ENCODE results near the gene MROH2A. TPM values are rescaled to one million over a fixed set of nuclear protein-coding genes. Genes with fewer than 3 reads are reported as not detected.
"Not testable (repeated sequence)": the region's sequence is repeated elsewhere in the genome, so short reads cannot be mapped to it uniquely, and the experiment has no call there.

The MROH2A gene
- total RNA-seq, 1 donor from 2014 or later: not detected

DNA sequence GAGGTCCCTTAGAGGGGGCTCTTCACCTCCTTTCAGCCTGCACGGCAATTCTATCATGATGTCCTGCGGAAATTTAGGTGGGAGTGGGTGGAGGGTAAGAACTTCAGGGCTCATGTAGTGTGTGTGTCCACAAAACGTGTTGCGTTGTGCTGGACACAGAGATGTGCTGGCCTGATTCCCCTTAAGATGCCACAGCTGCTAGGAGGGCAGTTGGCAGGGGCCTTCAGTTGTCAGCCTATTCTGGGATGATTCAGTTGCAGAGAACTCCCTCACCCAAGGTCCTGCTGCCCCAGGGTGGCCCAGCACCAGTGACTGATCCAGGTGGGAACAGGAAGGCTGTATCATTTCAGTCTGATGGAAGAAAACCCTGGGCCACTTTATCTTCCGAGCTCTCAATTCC lies 77.2 kb downstream of the MROH2A start:
- DNase-seq (ENCODE audit: low spot score): no peak

DNA sequence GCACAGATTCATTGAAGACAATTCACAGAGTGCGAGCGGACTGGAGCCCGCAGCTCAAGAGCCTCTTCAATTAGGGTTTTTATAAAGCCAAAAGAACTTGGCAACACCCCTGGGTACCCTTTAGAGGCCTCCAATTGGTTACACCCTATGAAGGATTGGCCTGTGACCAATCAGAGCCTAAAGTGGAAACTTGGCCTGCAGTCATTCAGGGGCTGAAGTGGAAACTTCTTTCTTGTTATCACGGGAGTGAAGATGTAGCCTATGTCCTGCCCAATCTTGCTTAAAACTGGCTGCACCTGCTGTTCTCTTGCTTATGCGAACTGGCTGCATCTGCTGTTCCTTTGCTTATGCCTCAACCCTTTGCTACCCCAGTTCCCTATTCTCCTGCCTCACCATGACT lies 78.1 kb downstream of the MROH2A start:
- DNase-seq (ENCODE audit: low spot score): no peak

DNA sequence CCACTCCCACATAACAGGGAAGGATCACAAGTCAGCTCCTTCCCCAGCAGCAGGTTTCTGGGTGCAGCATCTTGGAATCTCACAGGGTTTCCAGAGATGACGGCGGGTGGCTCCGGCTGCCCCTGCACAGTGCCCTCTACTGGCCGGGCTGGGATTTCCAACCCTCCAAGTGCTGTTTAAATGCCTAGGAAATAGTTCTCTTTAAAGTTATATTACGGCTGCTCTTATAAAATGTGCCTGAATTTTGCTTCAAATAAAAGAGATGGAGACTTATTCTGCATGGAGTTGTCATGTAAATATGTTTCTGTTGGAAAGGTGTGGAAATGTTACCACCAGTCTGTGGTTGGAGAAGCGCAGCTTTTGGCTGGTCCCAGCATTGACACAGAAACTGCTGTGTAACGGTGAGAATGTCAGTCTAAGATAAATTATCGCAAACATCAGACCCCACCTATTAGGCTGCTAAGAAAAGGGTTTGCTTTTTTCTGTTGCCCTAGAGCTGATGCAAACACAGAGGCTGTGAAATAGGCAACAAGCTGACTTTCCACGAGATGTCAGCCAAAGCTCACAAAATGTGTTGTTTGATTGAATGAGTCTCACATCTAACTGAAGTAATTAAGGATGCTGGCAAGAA lies 79.5 kb downstream of the MROH2A start:
- no peak for DNase-seq (ENCODE audit: low spot score)

DNA sequence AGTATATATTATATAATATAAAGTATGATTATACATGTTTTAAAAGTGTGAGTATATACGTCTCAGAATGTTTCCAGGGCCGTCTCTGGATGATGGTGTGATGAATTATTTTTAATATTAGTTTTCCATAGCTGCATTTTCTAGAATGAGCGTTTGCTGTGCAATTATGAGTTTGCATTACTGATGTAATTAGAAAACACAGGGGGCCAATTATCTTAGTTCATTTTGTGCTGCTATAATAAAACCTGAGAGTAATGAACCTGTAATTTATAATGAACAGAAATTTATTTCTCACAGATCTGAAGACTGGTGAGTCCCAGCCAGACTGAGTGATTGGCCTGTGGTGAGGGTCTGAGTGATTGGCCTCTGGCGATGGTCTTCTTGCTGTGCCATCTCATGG lies 80.2 kb downstream of the MROH2A start:
- DNase-seq (ENCODE audit: low spot score): no peak

DNA sequence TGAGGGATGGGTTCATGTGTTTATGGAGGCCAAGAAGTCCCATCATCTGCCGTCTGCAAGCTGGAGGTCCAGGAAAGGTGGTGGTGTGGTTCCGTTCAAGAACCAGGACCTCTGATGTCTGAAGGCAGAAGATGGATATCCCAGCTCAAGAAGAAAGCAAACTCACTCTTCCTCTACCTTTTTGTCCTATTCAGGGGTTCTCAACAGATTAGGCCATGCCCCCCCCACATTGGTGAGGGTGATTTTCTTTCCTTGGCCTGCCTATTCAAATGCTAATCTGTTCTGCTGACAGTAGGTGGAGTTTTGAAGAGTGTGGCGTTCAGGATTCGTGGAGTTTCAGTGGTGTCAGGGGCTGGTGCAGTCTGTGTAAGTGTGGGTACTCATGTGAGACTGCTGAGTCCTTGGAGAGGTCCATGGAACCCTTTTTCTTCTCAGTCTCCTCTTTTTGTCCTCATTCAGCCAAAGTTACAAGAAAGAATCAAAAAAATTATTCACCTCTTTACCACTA lies 84.2 kb downstream of the MROH2A start:
- DNase-seq (ENCODE audit: low spot score): no peak

DNA sequence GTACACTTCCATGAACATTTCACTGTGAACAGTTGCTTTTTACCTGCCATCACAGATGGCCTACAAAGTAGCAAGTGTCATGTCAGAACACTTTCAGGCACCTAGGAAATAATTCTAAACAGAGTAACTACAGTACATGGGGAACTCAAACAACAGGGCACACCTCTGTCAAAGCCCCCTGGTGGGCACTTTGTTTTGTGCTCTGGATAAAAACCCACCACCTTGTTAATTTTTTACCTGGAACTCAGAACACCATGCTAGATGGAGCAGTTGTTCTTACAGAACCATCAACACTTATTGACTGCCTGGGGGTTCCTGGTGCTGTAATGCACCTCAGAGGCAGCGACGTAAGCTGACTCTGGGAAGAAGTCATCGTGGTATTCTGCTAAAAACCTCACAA lies 87.7 kb downstream of the MROH2A start:
- DNase-seq (ENCODE audit: low spot score): no peak

DNA sequence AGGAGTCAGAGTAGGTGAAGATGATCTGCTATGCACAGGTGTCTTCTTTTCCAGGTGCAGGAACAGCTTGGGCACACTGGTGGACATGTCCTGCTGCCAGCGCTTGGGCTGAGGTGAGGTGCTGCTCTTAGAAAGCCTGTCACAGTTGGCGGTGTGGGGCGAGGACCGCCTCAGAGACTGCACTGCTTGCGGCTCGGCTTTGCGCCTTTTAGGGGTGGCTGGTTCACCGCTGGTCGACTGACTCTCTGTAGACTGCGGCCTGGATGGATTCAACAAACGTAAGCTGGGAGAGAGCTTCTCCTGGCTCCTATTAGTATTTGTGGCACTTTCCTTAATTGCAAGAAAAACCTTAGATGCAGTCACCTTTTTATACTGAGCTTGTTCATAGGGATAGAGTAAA lies 88.3 kb downstream of the MROH2A start:
- DNase-seq (ENCODE audit: low spot score): no peak

DNA sequence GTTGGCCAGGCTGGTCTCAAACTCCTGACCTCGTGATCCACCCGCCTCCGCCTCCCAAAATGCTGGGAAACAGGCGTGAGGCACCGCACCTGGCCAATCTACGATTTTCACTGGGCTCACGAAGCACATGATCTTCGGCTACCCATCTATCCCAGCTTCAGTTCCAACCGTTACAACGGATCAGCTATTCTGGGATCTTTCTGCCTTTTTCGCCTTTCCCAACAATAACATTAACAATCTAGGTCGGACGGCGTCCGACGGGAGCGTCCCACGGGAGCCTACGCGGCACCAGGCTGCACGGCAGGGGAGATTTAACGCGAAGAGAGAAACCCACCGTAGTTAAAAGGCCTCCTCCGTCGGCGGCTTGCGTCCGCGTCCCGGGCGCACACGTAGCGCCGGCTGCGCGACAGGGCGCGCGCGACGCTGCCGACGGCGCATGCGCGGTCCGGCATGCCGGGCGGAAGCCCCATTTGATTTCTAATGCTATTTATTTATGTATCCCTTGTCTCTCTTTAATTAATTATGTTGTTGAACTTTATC lies 89.9 kb downstream of the MROH2A start, which contains the start of gene MSL3B:
Gene MSL3B, minus strand, starts transcription at position 394 of the 540 bp plus-strand sequence.
- DNase-seq (ENCODE audit: low spot score): peak; percentile 34

DNA sequence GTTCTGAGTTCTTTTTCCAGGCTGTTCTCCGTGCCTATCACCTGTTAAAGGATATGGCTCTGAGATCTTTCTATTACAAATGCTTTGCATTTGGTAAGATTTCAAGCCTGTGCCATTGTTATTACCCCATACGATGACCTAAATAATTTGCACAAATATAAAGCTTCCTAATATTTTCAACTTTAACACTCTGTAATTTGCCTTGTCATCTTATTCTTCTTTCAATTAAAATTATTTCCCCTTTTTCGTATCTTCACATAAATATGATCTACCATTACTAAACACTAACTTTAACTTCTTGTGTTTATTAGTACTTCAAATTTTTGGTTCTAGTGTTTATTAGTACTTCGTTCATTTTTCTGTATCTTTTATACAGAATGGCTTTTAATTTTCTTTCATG lies 93.3 kb downstream of the MROH2A start:
- DNase-seq (ENCODE audit: low spot score): no peak

DNA sequence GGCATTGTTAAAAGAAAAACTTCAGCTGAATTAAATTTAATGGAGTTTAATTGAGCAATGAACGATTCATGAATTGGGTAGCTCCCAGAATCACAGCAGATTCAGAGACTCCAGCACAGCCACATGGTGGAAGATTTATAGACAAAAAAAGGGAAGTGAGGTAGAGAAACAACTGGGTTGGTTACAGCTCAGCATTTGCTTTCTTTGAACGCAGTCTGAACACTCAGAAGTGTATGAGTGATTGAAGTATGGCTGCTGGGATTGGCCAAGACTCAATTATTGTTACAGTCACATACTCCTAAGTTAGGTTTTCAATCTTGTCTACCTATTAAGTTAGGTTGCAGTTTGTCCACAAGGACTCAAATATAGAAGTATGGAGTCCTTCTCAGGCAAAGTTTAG lies 94.0 kb downstream of the MROH2A start:
- DNase-seq (ENCODE audit: low spot score): not testable (repeated sequence)

DNA sequence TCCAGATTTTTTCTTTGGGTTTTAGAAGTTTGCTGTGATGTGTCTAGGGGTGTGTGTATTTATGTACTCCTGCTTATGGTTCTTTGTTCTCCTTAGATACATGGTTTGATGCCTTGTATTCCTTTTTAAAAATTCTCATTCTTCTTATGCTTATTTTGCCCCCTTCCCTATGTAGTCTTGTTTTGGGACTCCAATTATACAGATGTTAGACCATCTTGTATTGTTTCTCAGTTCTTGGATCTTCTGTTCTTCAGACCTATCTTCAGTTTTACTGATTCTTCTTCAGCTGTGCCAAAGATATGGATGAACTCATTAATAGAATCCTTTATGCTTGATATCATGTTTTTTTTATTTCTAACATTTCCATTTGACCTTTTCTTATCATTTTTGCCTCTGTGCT lies 104.2 kb downstream of the MROH2A start:
- DNase-seq (ENCODE audit: low spot score): no peak

Other genes with a start within 250 kb of the MROH2A start
- gene USP40, start 211.5 kb upstream of the MROH2A start, total RNA-seq (ENCODE audit: insufficient read depth, low replicate concordance): 33.2 TPM
- gene UGT1A8, start 160.7 kb upstream of the MROH2A start, total RNA-seq (ENCODE audit: insufficient read depth, low replicate concordance): 6.5 TPM
- 0.48 TPM for gene UGT1A10, start 141.9 kb upstream of the MROH2A start, total RNA-seq (ENCODE audit: insufficient read depth, low replicate concordance)
- gene UGT1A9, start 106.4 kb upstream of the MROH2A start, total RNA-seq (ENCODE audit: insufficient read depth, low replicate concordance): 0.48 TPM
- gene UGT1A7, start 96.4 kb upstream of the MROH2A start, total RNA-seq (ENCODE audit: insufficient read depth, low replicate concordance): 3.6 TPM
- 3.1 TPM for gene UGT1A6, start 85.4 kb upstream of the MROH2A start, total RNA-seq (ENCODE audit: insufficient read depth, low replicate concordance)
- not detected for gene UGT1A5, start 65.4 kb upstream of the MROH2A start, total RNA-seq (ENCODE audit: insufficient read depth, low replicate concordance)
- not detected for gene UGT1A4, start 59.6 kb upstream of the MROH2A start, total RNA-seq (ENCODE audit: insufficient read depth, low replicate concordance)
- gene UGT1A3, start 49.3 kb upstream of the MROH2A start, total RNA-seq (ENCODE audit: insufficient read depth, low replicate concordance): not detected
- 3.1 TPM for gene UGT1A1, start 18.1 kb upstream of the MROH2A start, total RNA-seq (ENCODE audit: insufficient read depth, low replicate concordance)
- 3.9 TPM for gene HJURP, start 76.2 kb downstream of the MROH2A start, total RNA-seq (ENCODE audit: insufficient read depth, low replicate concordance)
- gene TRPM8, start 139.0 kb downstream of the MROH2A start, total RNA-seq (ENCODE audit: insufficient read depth, low replicate concordance): 17.3 TPM

Data from umbilical cord (tissue), 2 donors.